NCI-H82 treated with DMSO at 0.1 percent for 48 hours (cell line): ENCODE results near the gene GREM1.

Source experiments
- DNase-seq: peaks from one replicate; lab custom pipeline; 2025; ENCODE audit not compliant: unreplicated experiment; lab: John Stamatoyannopoulos, UW

GREM1 gene

DNA sequence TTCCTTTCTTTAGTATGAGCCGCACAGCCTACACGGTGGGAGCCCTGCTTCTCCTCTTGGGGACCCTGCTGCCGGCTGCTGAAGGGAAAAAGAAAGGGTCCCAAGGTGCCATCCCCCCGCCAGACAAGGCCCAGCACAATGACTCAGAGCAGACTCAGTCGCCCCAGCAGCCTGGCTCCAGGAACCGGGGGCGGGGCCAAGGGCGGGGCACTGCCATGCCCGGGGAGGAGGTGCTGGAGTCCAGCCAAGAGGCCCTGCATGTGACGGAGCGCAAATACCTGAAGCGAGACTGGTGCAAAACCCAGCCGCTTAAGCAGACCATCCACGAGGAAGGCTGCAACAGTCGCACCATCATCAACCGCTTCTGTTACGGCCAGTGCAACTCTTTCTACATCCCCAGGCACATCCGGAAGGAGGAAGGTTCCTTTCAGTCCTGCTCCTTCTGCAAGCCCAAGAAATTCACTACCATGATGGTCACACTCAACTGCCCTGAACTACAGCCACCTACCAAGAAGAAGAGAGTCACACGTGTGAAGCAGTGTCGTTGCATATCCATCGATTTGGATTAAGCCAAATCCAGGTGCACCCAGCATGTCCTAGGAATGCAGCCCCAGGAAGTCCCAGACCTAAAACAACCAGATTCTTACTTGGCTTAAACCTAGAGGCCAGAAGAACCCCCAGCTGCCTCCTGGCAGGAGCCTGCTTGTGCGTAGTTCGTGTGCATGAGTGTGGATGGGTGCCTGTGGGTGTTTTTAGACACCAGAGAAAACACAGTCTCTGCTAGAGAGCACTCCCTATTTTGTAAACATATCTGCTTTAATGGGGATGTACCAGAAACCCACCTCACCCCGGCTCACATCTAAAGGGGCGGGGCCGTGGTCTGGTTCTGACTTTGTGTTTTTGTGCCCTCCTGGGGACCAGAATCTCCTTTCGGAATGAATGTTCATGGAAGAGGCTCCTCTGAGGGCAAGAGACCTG is 13.2 kb downstream of the GREM1 start:
- DNase-seq = no peak

DNA sequence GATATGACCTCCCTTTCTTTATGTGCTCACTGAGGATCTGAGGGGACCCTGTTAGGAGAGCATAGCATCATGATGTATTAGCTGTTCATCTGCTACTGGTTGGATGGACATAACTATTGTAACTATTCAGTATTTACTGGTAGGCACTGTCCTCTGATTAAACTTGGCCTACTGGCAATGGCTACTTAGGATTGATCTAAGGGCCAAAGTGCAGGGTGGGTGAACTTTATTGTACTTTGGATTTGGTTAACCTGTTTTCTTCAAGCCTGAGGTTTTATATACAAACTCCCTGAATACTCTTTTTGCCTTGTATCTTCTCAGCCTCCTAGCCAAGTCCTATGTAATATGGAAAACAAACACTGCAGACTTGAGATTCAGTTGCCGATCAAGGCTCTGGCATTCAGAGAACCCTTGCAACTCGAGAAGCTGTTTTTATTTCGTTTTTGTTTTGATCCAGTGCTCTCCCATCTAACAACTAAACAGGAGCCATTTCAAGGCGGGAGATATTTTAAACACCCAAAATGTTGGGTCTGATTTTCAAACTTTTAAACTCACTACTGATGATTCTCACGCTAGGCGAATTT is 14.9 kb downstream of the GREM1 start:
- DNase-seq = no peak

- DNase-seq = no peak
These were observed 15.5 kb downstream of the GREM1 start for GRCh38 chr15:32733281-32733680.

GRCh38 chr15:32735989-32736700 is 18.3 kb downstream of the GREM1 start:
- DNase-seq = no peak

GRCh38 chr15:32736701-32737061 is 18.9 kb downstream of the GREM1 start:
- no peak for DNase-seq

DNA sequence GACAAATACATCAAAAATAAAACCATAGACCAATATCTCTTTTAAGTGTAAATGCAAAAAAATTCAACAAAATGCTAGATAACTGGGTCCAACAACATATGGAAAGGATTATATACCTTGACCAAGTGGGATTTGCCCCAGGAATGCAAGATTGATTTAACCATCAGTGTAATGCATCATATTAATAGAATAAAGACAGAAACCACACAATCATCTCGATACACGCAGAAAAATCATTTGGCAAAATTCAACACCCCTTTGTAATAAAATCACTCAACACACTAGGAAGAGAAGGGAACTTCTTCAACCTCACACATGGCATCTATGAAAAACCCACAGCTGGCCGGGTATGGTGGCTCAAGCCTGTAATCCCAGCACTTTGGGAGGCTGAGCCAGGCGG is 19.5 kb downstream of the GREM1 start:
- DNase-seq = no peak

DNA sequence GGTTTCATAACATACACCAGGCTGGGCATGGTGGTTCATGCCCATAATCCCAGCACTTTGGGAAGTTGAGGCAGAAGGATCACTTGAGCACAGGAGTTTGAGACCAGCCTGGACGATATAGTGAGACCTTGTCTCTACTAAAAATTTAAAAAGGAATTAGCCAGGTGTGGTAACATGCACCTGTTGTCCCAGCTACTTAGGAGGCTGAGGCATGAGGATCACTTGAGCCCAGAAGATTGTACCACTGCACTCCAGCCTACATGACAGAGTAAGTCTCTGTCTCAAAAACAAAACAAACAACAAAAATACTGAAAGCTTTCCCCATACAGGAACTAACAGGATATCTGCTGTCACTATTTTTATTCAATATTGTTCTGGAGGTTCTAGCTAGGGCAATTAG is 20.9 kb downstream of the GREM1 start:
- DNase-seq = no peak

GRCh38 chr15:32739522-32740063 is 21.8 kb downstream of the GREM1 start:
- no peak for DNase-seq

DNA sequence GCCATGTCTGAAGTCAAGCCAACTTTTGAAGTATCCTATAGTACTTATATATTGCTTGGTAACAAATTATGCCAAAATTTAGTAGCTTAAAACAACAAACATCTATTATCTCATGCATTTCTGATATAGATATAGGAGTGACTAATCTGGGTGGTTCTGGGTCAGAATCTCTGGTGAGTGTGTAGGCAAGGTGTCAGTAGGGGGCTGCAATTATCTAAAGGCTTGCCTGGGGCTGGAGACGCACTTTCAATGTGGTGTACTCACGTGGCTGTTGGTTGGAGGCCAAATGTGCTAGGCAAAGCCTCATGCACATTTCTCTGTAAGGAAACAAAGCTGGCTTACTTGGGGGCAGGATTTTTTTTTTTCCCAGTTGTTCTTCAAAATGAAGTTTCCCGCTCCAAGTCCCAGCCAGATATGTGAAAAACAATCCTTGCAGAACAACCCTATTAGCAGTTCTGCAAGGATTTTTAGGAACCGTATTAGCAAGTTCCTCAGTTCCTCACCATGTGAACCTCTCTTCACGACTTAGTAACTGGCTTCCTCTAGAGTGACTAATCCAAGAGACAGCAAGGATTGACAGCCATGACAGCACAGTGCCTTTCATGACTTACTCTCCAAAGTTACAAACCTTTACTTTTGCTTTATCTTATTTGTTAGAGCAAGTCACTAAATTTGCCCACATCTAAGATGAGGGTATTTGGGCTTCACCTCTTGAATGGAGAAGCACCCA is 25.8 kb downstream of the GREM1 start:
- DNase-seq = no peak

- no peak for DNase-seq
These were observed 28.5 kb downstream of the GREM1 start for GRCh38 chr15:32746116-32746857.

DNA sequence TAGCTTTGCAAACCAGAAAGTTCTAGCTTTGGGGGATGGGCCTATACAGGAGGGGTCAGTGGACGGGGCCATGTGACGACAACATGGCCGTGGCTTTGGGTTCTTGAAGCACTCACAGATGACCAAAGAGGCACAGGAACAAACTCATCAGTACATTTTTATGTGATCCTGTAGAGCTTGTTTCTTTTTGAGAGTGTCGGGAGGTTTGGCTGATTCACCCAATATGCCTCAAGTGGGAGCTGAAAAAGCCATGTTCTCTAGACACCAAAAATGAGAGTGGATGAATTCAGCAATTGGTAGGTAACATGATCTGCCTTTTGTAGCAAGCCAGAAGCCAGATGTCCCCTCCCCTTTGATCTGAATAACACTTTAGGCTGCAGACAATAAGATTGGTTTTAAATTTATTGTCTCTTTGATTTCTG is 30.1 kb downstream of the GREM1 start:
- no peak for DNase-seq

- DNase-seq = no peak
These were observed 33.2 kb downstream of the GREM1 start for GRCh38 chr15:32750979-32751378.

DNA sequence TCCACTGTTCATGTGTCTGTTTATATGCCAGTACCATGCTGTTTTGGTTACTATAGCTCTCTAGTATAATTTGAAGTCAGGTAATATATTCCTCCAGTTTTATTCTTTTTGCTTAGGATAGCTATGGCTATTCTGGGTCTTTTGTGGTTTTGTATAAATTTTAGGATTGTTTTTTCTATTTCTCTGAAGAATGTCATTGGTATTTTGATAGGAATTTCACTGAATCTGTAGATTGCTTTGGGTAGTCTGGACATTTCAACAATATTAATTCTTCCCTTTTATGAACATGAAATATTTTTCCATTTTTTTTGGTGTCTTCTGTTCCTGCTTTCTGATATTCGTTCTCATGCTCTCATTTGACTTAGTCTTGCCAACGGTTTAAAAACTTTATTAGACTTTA is 39.6 kb downstream of the GREM1 start:
- DNase-seq = no peak

GRCh38 chr15:32763295-32763694 is 45.5 kb downstream of the GREM1 start:
- no peak for DNase-seq

- DNase-seq = no peak
These were observed 47.4 kb downstream of the GREM1 start for GRCh38 chr15:32765236-32765635.

DNA sequence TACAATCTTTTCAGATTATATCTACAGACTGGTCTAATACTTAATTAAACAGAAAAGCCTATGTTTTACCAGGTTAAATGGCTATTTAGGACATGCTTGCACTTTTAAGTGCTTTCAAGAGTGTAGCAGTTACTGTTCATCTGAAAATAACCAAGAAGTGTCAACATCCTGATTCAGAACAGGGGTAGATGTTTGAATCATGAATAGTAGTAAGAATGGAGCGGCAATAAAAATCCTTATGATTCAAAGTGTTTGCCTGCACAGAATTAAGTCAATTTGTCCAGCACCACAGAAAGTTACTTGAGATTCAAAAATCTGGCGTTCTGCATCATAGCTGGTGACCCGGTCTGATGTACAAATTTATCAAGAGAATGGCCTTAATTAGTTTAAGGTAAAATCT is 48.3 kb downstream of the GREM1 start:
- no peak for DNase-seq

DNA sequence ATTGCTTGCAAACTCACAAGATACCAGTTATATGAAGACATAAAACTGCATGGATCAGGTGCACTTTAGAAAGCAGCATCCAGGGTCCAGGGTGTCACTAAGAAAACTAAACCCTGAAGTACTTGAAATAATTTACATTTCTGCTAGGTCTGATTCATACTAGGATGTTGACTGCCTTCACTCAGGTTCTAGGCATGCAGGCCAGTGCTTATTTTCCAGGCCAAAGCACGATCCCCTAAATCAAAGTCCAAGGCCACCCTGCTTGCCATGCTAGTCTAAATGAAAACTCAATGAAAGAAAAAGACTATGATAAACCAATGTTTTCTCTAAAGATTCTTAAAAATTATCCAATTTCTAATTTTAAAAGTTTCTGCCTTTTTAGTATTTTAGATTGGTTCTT is 49.4 kb downstream of the GREM1 start:
- DNase-seq = no peak

DNA sequence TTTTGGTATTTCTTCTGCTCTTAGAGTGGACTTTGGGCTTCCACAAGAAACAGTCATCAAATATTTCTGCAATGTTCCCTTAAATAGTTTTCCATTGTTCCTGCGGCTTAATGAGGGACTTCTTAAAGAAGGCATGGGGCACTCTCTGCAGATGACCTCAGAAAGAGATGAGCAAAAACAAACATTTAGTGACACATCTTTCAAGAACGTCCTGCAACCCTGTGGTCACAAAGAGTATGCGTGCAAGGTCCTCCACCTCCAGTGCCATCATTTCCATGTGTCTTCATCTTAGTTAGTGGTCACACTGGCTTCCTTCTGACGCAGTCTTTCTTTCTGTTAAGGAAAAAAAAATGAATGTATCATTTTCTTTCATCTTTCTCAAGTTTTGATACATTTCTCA is 56.2 kb downstream of the GREM1 start:
- DNase-seq = no peak

DNA sequence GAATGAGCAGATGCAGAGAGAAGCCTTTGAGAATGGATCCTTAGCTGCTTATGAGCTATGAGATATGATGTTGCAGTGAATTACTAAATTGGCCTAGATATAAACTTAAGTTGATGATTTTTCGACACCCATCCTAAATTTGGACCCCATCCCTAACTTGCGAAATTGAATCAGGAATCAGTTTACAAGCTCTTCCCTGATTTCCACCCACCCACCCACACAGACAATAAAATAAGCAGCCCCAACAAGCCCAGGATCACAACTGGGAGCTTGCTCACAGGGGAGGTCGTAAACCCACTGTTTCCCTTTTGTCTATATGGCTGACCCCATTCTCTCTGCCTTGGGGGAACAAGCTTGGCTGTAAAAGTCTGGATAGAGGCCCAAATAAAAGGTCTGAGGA is 57.3 kb downstream of the GREM1 start:
- DNase-seq = no peak
